IPS-NIHi7 (cell line): ENCODE results near the gene PNN.
"Not testable (repeated sequence)": the region's sequence is repeated elsewhere in the genome, so short reads cannot be mapped to it uniquely, and the experiment has no call there.

Experiments
- DNase-seq: peaks from one replicate; pipeline ENCODE4 v3.0.0; 2012; ENCODE audit warnings: mixed read lengths; ENCODE audit errors: extremely low spot score

The PNN gene

GRCh38 chr14:39181026-39181692 is 6.1 kb downstream of the PNN start:
- DNase-seq: no peak

- no peak for DNase-seq
These were observed 6.6 kb downstream of the PNN start for GRCh38 chr14:39181693-39182047.

- DNase-seq: no peak
These were observed 8.0 kb downstream of the PNN start for GRCh38 chr14:39182770-39183684.

GRCh38 chr14:39183685-39184003 is 8.6 kb downstream of the PNN start:
- not testable (repeated sequence) for DNase-seq

- DNase-seq: no peak
These were observed 9.7 kb downstream of the PNN start for GRCh38 chr14:39184628-39185255.

GRCh38 chr14:39185256-39186049 is 10.4 kb downstream of the PNN start:
- DNase-seq: no peak

GRCh38 chr14:39186941-39187525 is 12.0 kb downstream of the PNN start:
- DNase-seq: no peak

- no peak for DNase-seq
These were observed 28.9 kb downstream of the PNN start for GRCh38 chr14:39203659-39204606.

- not testable (repeated sequence) for DNase-seq
These were observed 32.4 kb downstream of the PNN start for GRCh38 chr14:39207430-39207829.

GRCh38 chr14:39211109-39211741 is 36.2 kb downstream of the PNN start:
- DNase-seq: no peak

GRCh38 chr14:39212034-39212433 is 37.0 kb downstream of the PNN start:
- no peak for DNase-seq

GRCh38 chr14:39212693-39213092 is 37.6 kb downstream of the PNN start:
- DNase-seq: no peak

- no peak for DNase-seq
These were observed 42.3 kb downstream of the PNN start for GRCh38 chr14:39217214-39217879.

GRCh38 chr14:39218171-39218769 is 43.2 kb downstream of the PNN start:
- DNase-seq: no peak

- DNase-seq: no peak
These were observed 44.0 kb downstream of the PNN start for GRCh38 chr14:39219075-39219499.

GRCh38 chr14:39220473-39220872 is 45.4 kb downstream of the PNN start:
- DNase-seq: not testable (repeated sequence)

GRCh38 chr14:39228044-39228443 is 53.0 kb downstream of the PNN start:
- DNase-seq: no peak

GRCh38 chr14:39228509-39229221 is 53.6 kb downstream of the PNN start:
- DNase-seq: no peak
